ENCODE data around the gene TUBA8. TPM values are rescaled to one million over a fixed set of nuclear protein-coding genes. Genes with fewer than 3 reads are reported as not detected.
A peak's percentile ranks its signal among the peaks of the same experiment; 100 is the strongest.
"Not testable (repeated sequence)": the region's sequence is repeated elsewhere in the genome, so short reads cannot be mapped to it uniquely, and the experiment has no call there.

The TUBA8 gene
- total RNA-seq, 1 donor from 2014 or later, result 1.8 TPM

DNA sequence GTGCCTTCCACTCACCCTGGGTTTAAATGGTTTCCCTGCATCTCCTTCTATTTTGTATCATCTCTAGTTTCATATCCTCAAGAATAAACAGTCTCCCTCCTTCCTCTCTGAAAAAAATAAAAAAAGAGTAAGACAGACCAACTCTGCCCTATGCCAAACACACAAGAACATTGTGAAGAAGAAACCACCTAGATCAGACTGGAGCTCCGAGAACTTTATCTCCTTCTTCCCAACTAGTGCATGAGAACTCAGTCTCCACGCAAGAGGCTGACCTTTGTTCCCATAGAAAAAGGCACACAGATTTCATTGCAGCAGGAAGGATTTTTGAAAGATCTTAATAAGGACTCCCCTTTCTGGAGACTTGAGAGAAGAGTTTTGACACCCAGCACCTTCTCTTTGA, 41.6 kb upstream of the TUBA8 start:
- Mint-ChIP-seq H3K4me1 (ENCODE audit: unreplicated experiment) (peaks cover 27% of the 10 kb centered on the region), H3K36me3 (ENCODE audit: unreplicated experiment) (no peaks in the 10 kb centered on the region), H3K9me3 (ENCODE audit: unreplicated experiment) (no peaks in the 10 kb centered on the region), H3K27ac (ENCODE audit: unreplicated experiment) (no peak overlapping the region), H3K4me3 (ENCODE audit: unreplicated experiment) (no peak overlapping the region), H3K27me3 (ENCODE audit: unreplicated experiment) (no peaks in the 10 kb centered on the region)
- DNase-seq (ENCODE audit: extremely low spot score, unreplicated experiment), result no peak
- TF ChIP-seq, protein P1, sequence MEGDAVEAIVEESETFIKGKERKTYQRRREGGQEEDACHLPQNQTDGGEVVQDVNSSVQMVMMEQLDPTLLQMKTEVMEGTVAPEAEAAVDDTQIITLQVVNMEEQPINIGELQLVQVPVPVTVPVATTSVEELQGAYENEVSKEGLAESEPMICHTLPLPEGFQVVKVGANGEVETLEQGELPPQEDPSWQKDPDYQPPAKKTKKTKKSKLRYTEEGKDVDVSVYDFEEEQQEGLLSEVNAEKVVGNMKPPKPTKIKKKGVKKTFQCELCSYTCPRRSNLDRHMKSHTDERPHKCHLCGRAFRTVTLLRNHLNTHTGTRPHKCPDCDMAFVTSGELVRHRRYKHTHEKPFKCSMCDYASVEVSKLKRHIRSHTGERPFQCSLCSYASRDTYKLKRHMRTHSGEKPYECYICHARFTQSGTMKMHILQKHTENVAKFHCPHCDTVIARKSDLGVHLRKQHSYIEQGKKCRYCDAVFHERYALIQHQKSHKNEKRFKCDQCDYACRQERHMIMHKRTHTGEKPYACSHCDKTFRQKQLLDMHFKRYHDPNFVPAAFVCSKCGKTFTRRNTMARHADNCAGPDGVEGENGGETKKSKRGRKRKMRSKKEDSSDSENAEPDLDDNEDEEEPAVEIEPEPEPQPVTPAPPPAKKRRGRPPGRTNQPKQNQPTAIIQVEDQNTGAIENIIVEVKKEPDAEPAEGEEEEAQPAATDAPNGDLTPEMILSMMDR (IDR thresholded peaks at IDR 0.05), result no peak

DNA sequence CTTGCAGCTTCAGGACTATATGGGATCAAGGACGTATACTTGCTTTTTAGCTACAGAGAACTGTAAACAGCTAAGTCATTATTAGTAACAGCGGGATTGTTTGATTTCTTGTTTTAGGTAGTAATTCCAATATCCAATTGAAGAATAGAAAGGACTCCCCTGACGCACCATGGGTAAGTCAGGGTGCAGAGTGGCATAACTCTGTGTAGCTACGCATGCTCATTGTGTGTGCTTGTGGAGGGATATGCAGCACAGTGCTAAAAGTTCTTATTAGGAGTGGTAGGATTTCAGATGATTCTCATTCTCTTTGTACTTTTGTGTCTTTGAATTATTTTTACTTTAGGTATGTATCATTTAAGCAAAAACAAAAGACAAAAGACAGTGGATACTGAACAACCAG, 40.6 kb upstream of the TUBA8 start:
- DNase-seq (ENCODE audit: extremely low spot score, unreplicated experiment), result no peak
- Mint-ChIP-seq H3K4me3 (ENCODE audit: unreplicated experiment) (no peak overlapping the region), H3K9me3 (ENCODE audit: unreplicated experiment) (no peaks in the 10 kb centered on the region), H3K4me1 (ENCODE audit: unreplicated experiment) (peaks cover 26% of the 10 kb centered on the region), H3K27ac (ENCODE audit: unreplicated experiment) (no peak overlapping the region), H3K36me3 (ENCODE audit: unreplicated experiment) (no peaks in the 10 kb centered on the region), H3K27me3 (ENCODE audit: unreplicated experiment) (no peaks in the 10 kb centered on the region)
- TF ChIP-seq, protein P1 (IDR thresholded peaks at IDR 0.05), result no peak

- Mint-ChIP-seq H3K27ac (ENCODE audit: unreplicated experiment) (no peak overlapping the region), H3K27me3 (ENCODE audit: unreplicated experiment) (no peaks in the 10 kb centered on the region), H3K4me3 (ENCODE audit: unreplicated experiment) (no peak overlapping the region), H3K9me3 (ENCODE audit: unreplicated experiment) (no peaks in the 10 kb centered on the region), H3K36me3 (ENCODE audit: unreplicated experiment) (no peaks in the 10 kb centered on the region), H3K4me1 (ENCODE audit: unreplicated experiment) (peaks cover 24% of the 10 kb centered on the region)
- TF ChIP-seq, protein P1 (IDR thresholded peaks at IDR 0.05), result peak; percentile 32
- no peak for DNase-seq (ENCODE audit: extremely low spot score, unreplicated experiment)
Measured at GRCh38 chr22:18070556-18071306, 39.9 kb upstream of the TUBA8 start.

DNA sequence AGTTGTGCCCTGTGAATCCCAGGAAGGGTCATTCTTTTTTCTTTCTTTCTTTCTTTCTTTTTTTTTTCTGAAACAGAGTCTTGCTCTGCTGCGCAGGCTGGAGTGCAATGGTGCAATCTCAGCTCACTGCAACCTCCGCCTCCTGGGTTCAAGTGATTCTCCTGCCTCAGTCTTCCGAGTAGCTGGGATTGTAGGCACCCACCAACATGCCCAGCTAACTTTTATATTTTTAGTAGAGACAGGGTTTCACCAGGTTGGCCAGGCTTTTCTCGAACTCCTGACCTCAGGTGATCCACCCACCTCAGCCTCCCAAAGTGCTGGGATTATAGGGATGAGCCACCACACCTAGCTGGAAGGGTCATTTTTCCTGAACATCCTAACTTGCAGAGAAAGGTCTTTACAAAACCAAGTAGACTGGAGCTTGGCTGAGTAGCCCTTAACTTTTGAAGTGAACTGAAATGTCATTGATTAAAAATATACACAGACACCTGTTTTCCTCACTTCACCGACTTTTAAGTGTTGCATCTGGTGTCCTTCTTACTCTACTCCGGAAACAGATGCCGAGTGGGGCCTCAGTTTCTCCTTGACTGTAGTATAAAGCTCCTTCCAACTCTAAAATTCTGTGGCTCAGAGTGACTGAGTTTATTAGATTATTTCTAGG, 39.2 kb upstream of the TUBA8 start:
- DNase-seq (ENCODE audit: extremely low spot score, unreplicated experiment); H3K9me3 Mint-ChIP-seq (ENCODE audit: unreplicated experiment); H3K27me3 Mint-ChIP-seq (ENCODE audit: unreplicated experiment); H3K4me3 Mint-ChIP-seq (ENCODE audit: unreplicated experiment); H3K36me3 Mint-ChIP-seq (ENCODE audit: unreplicated experiment); H3K27ac Mint-ChIP-seq (ENCODE audit: unreplicated experiment): not testable (repeated sequence)
- peaks cover 25% of the 10 kb centered on the region for H3K4me1 Mint-ChIP-seq (ENCODE audit: unreplicated experiment)

- no peak overlapping the region for H3K4me3 Mint-ChIP-seq (ENCODE audit: unreplicated experiment)
- H3K4me1 Mint-ChIP-seq (ENCODE audit: unreplicated experiment), result peaks cover 27% of the 10 kb centered on the region
- TF ChIP-seq, protein P1 (IDR thresholded peaks at IDR 0.05), result no peak
- no peaks in the 10 kb centered on the region for H3K27me3 Mint-ChIP-seq (ENCODE audit: unreplicated experiment)
- no peak for DNase-seq (ENCODE audit: extremely low spot score, unreplicated experiment)
- H3K9me3 Mint-ChIP-seq (ENCODE audit: unreplicated experiment), result no peaks in the 10 kb centered on the region
- no peak overlapping the region for H3K27ac Mint-ChIP-seq (ENCODE audit: unreplicated experiment)
- no peaks in the 10 kb centered on the region for H3K36me3 Mint-ChIP-seq (ENCODE audit: unreplicated experiment)
Measured at GRCh38 chr22:18071968-18072310, 38.7 kb upstream of the TUBA8 start.
